Measurements from ENCODE around the gene PCK1.

Gene PCK1

GRCh38 chr20:57557926-57558613 lies 2.8 kb upstream of the PCK1 start:
- Histone ChIP-seq H3K4me3 (ENCODE audit: low read length) (no peak overlapping the region), H3K4me1 (ENCODE audit: control insufficient read depth, insufficient read depth, low read length) (peaks cover 41% of the 10 kb centered on the region), H3K36me3 (ENCODE audit: control insufficient read depth, insufficient read depth, low read length) (no peaks in the 10 kb centered on the region), H3K9me3 (ENCODE audit: control insufficient read depth, low read length) (no peaks in the 10 kb centered on the region), H3K27me3 (ENCODE audit: control insufficient read depth, insufficient read depth, low read length) (peaks cover 8% of the 10 kb centered on the region), H3K9ac (ENCODE audit: low read length) (no peak overlapping the region)

- Histone ChIP-seq H3K36me3 (ENCODE audit: control insufficient read depth, insufficient read depth, low read length) (no peaks in the 10 kb centered on the region), H3K9ac (ENCODE audit: low read length) (no peak overlapping the region), H3K27me3 (ENCODE audit: control insufficient read depth, insufficient read depth, low read length) (peaks cover 8% of the 10 kb centered on the region), H3K4me1 (ENCODE audit: control insufficient read depth, insufficient read depth, low read length) (peaks cover 41% of the 10 kb centered on the region), H3K4me3 (ENCODE audit: low read length) (no peak overlapping the region), H3K9me3 (ENCODE audit: control insufficient read depth, low read length) (no peaks in the 10 kb centered on the region)
These were observed 2.2 kb upstream of the PCK1 start for GRCh38 chr20:57558614-57559288.

GRCh38 chr20:57559289-57559634 lies 1.6 kb upstream of the PCK1 start:
- H3K27me3 ChIP-seq (ENCODE audit: control insufficient read depth, insufficient read depth, low read length), result peaks cover 5% of the 10 kb centered on the region
- H3K4me1 ChIP-seq (ENCODE audit: control insufficient read depth, insufficient read depth, low read length), result peaks cover 41% of the 10 kb centered on the region
- no peaks in the 10 kb centered on the region for H3K36me3 ChIP-seq (ENCODE audit: control insufficient read depth, insufficient read depth, low read length)
- no peaks in the 10 kb centered on the region for H3K9me3 ChIP-seq (ENCODE audit: control insufficient read depth, low read length)
- no peak overlapping the region for H3K9ac ChIP-seq (ENCODE audit: low read length)
- H3K4me3 ChIP-seq (ENCODE audit: low read length), result no peak overlapping the region

GRCh38 chr20:57559658-57560553 lies 1.0 kb upstream of the PCK1 start:
- Histone ChIP-seq H3K9me3 (ENCODE audit: control insufficient read depth, low read length) (no peaks in the 10 kb centered on the region), H3K9ac (ENCODE audit: low read length) (no peak overlapping the region), H3K27me3 (ENCODE audit: control insufficient read depth, insufficient read depth, low read length) (peaks cover 3% of the 10 kb centered on the region), H3K4me3 (ENCODE audit: low read length) (no peak overlapping the region), H3K36me3 (ENCODE audit: control insufficient read depth, insufficient read depth, low read length) (no peaks in the 10 kb centered on the region), H3K4me1 (ENCODE audit: control insufficient read depth, insufficient read depth, low read length) (peaks cover 41% of the 10 kb centered on the region)

GRCh38 chr20:57561356-57562279 lies 708 bp downstream of the PCK1 start:
- Histone ChIP-seq H3K9me3 (ENCODE audit: control insufficient read depth, low read length) (no peaks in the 10 kb centered on the region), H3K27me3 (ENCODE audit: control insufficient read depth, insufficient read depth, low read length) (peaks cover 3% of the 10 kb centered on the region), H3K4me1 (ENCODE audit: control insufficient read depth, insufficient read depth, low read length) (peaks cover 41% of the 10 kb centered on the region), H3K4me3 (ENCODE audit: low read length) (no peak overlapping the region), H3K36me3 (ENCODE audit: control insufficient read depth, insufficient read depth, low read length) (no peaks in the 10 kb centered on the region), H3K9ac (ENCODE audit: low read length) (no peak overlapping the region)

- Histone ChIP-seq H3K9me3 (ENCODE audit: control insufficient read depth, low read length) (no peaks in the 10 kb centered on the region), H3K4me1 (ENCODE audit: control insufficient read depth, insufficient read depth, low read length) (peaks cover 37% of the 10 kb centered on the region), H3K9ac (ENCODE audit: low read length) (no peak overlapping the region), H3K36me3 (ENCODE audit: control insufficient read depth, insufficient read depth, low read length) (no peaks in the 10 kb centered on the region), H3K4me3 (ENCODE audit: low read length) (no peak overlapping the region), H3K27me3 (ENCODE audit: control insufficient read depth, insufficient read depth, low read length) (peaks cover 7% of the 10 kb centered on the region)
These were observed 1.9 kb downstream of the PCK1 start for GRCh38 chr20:57562541-57563465.

GRCh38 chr20:57563522-57563921 lies 2.6 kb downstream of the PCK1 start:
- H3K9me3 ChIP-seq (ENCODE audit: control insufficient read depth, low read length), result no peaks in the 10 kb centered on the region
- H3K36me3 ChIP-seq (ENCODE audit: control insufficient read depth, insufficient read depth, low read length), result no peaks in the 10 kb centered on the region
- H3K4me3 ChIP-seq (ENCODE audit: low read length), result no peak overlapping the region
- H3K9ac ChIP-seq (ENCODE audit: low read length), result no peak overlapping the region
- peaks cover 30% of the 10 kb centered on the region for H3K4me1 ChIP-seq (ENCODE audit: control insufficient read depth, insufficient read depth, low read length)
- peaks cover 13% of the 10 kb centered on the region for H3K27me3 ChIP-seq (ENCODE audit: control insufficient read depth, insufficient read depth, low read length)

GRCh38 chr20:57564180-57564802 lies 3.4 kb downstream of the PCK1 start:
- Histone ChIP-seq H3K4me1 (ENCODE audit: control insufficient read depth, insufficient read depth, low read length) (peaks cover 22% of the 10 kb centered on the region), H3K27me3 (ENCODE audit: control insufficient read depth, insufficient read depth, low read length) (peaks cover 12% of the 10 kb centered on the region), H3K9me3 (ENCODE audit: control insufficient read depth, low read length) (no peaks in the 10 kb centered on the region), H3K9ac (ENCODE audit: low read length) (no peak overlapping the region), H3K36me3 (ENCODE audit: control insufficient read depth, insufficient read depth, low read length) (no peaks in the 10 kb centered on the region), H3K4me3 (ENCODE audit: low read length) (no peak overlapping the region)

- H3K36me3 ChIP-seq (ENCODE audit: control insufficient read depth, insufficient read depth, low read length), result no peaks in the 10 kb centered on the region
- peaks cover 15% of the 10 kb centered on the region for H3K4me1 ChIP-seq (ENCODE audit: control insufficient read depth, insufficient read depth, low read length)
- no peak overlapping the region for H3K9ac ChIP-seq (ENCODE audit: low read length)
- H3K27me3 ChIP-seq (ENCODE audit: control insufficient read depth, insufficient read depth, low read length), result peaks cover 12% of the 10 kb centered on the region
- H3K4me3 ChIP-seq (ENCODE audit: low read length), result no peak overlapping the region
- no peaks in the 10 kb centered on the region for H3K9me3 ChIP-seq (ENCODE audit: control insufficient read depth, low read length)
These were observed 4.2 kb downstream of the PCK1 start for GRCh38 chr20:57564951-57565642.

GRCh38 chr20:57566399-57566798 lies 5.5 kb downstream of the PCK1 start:
- H3K4me1 ChIP-seq (ENCODE audit: control insufficient read depth, insufficient read depth, low read length), result peaks cover 2% of the 10 kb centered on the region
- no peaks in the 10 kb centered on the region for H3K36me3 ChIP-seq (ENCODE audit: control insufficient read depth, insufficient read depth, low read length)
- H3K9me3 ChIP-seq (ENCODE audit: control insufficient read depth, low read length), result no peaks in the 10 kb centered on the region
- peaks cover 12% of the 10 kb centered on the region for H3K27me3 ChIP-seq (ENCODE audit: control insufficient read depth, insufficient read depth, low read length)
- H3K4me3 ChIP-seq (ENCODE audit: low read length), result no peak overlapping the region
- no peak overlapping the region for H3K9ac ChIP-seq (ENCODE audit: low read length)
